Stimulated activated CD8-positive, alpha-beta memory T cell treated with anti-CD3 and anti-CD28 coated beads, Interleukin-4, amount 100 ng/mL, for 4 hours (primary cell): Measurements from ENCODE around the gene FAM180A.
"Not testable (repeated sequence)": the region's sequence is repeated elsewhere in the genome, so short reads cannot be mapped to it uniquely, and the experiment has no call there.

Experiments
- DNase-seq, 2 donors: peaks; one replicate each; pipeline ENCODE4 v3.0.0-alpha.2; 2020; ENCODE audit warnings: low read depth in 2 of 2, low spot score in 1 of 2

FAM180A gene

GRCh38 chr7:135742371-135742770 is 6.2 kb downstream of the FAM180A start:
- no peak for DNase-seq

GRCh38 chr7:135741905-135742304 is 6.7 kb downstream of the FAM180A start:
- no peak for DNase-seq

GRCh38 chr7:135740889-135741288 is 7.7 kb downstream of the FAM180A start:
- no peak for DNase-seq

- not testable (repeated sequence) for DNase-seq
Measured at GRCh38 chr7:135737306-135737647, 11.3 kb downstream of the FAM180A start.

GRCh38 chr7:135736586-135737305 is 11.9 kb downstream of the FAM180A start:
- no peak for DNase-seq

GRCh38 chr7:135734343-135734689 is 14.3 kb downstream of the FAM180A start:
- DNase-seq: no peak

- DNase-seq: no peak
Measured at GRCh38 chr7:135733603-135734342, 14.8 kb downstream of the FAM180A start.

GRCh38 chr7:135731131-135731530 is 17.5 kb downstream of the FAM180A start:
- no peak for DNase-seq

- no peak for DNase-seq
Measured at GRCh38 chr7:135729230-135729629, 19.4 kb downstream of the FAM180A start.

- no peak for DNase-seq
Measured at GRCh38 chr7:135728136-135728669, 20.4 kb downstream of the FAM180A start, which contains the start of gene SLC13A4. Gene SLC13A4, minus strand, starts transcription at chr7:135728186. Its CDS starts 690 bp downstream, at chr7:135727496.

GRCh38 chr7:135726911-135727673 is 21.5 kb downstream of the FAM180A start:
- no peak for DNase-seq

GRCh38 chr7:135726276-135726788 is 22.3 kb downstream of the FAM180A start:
- no peak for DNase-seq

GRCh38 chr7:135723411-135723810 is 25.2 kb downstream of the FAM180A start:
- DNase-seq: no peak

- no peak for DNase-seq
Measured at GRCh38 chr7:135721198-135721820, 27.3 kb downstream of the FAM180A start.

GRCh38 chr7:135719688-135720087 is 28.9 kb downstream of the FAM180A start:
- DNase-seq: no peak

- DNase-seq: no peak
Measured at GRCh38 chr7:135718794-135719437, 29.7 kb downstream of the FAM180A start.

GRCh38 chr7:135718219-135718618 is 30.4 kb downstream of the FAM180A start:
- DNase-seq: no peak

- DNase-seq: no peak
Measured at GRCh38 chr7:135717693-135718092, 30.9 kb downstream of the FAM180A start.

- no peak for DNase-seq
Measured at GRCh38 chr7:135716677-135717238, 31.9 kb downstream of the FAM180A start.

- no peak for DNase-seq
Measured at GRCh38 chr7:135715673-135716072, 32.9 kb downstream of the FAM180A start.
